OCI-LY7 (cell line): Measurements from ENCODE around the gene NSD2. TPM values are rescaled to one million over a fixed set of nuclear protein-coding genes. Genes with fewer than 3 reads are reported as not detected.

Experiments used
- BruUV-seq: library from RNA; stranded (reverse); fragments of 400-500 nt; replicated peaks from 2 replicates; lab custom pipeline; 2021; lab: Mats Ljungman, UMichigan
- CTCF ChIA-PET: fragments of 300-600 bp; sonication (Branson Sonifier 250); formaldehyde crosslinking; loops from one replicate; lab custom pipeline; 2022; ENCODE audit warnings: antibody characterized with exemption; ENCODE audit not compliant: unreplicated experiment; lab: Charles Lee
- POLR2A ChIA-PET: fragments of 300-600 bp; sonication (Branson Sonifier 250); formaldehyde crosslinking; loops from one replicate; lab custom pipeline; 2022; ENCODE audit warnings: antibody characterized with exemption; lab: Charles Lee
- DNase-seq: peaks from one replicate; pipeline ENCODE4 v3.0.0-alpha.2; 2015; ENCODE audit warnings: low spot score
- H2AFZ ChIP-seq: fragments of 200-600 bp; sonication (generic), shearing (Covaris generic); 2 replicates; pipeline ENCODE4 v1.6.1; 2014; ENCODE audit warnings: mild to moderate bottlenecking, antibody characterized with exemption, low read length, moderate library complexity
- H3K27ac ChIP-seq: fragments of 200-600 bp; sonication (generic); 2 replicates; pipeline ENCODE4 v1.5.1; 2014; ENCODE audit warnings: mixed run types, low read depth, mild to moderate bottlenecking, moderate library complexity, low read length, inconsistent platforms; ENCODE audit not compliant: poor library complexity, severe bottlenecking
- H3K36me3 ChIP-seq: fragments of 200-600 bp; sonication (generic); 2 replicates; pipeline ENCODE4 v1.6.1; 2014; ENCODE audit warnings: mild to moderate bottlenecking, antibody characterized with exemption, low read length, moderate library complexity, mixed read lengths; ENCODE audit not compliant: insufficient read depth
- H3K4me1 ChIP-seq: fragments of 200-600 bp; sonication (generic); 2 replicates; pipeline ENCODE4 v1.5.1; 2014; ENCODE audit warnings: mild to moderate bottlenecking, low read length; ENCODE audit not compliant: insufficient read depth, poor library complexity, severe bottlenecking
- H3K4me2 ChIP-seq: fragments of 200-600 bp; sonication (generic); 2 replicates; pipeline ENCODE4 v1.6.1; 2014; ENCODE audit warnings: mild to moderate bottlenecking, low read length
- H3K4me3 ChIP-seq: fragments of 200-600 bp; sonication (generic); 2 replicates; pipeline ENCODE4 v1.5.1; 2014; ENCODE audit warnings: mild to moderate bottlenecking, low read depth, low read length; ENCODE audit not compliant: poor library complexity, severe bottlenecking
- H3K79me2 ChIP-seq: fragments of 200-600 bp; sonication (generic); 2 replicates; pipeline ENCODE4 v1.6.1; 2016; ENCODE audit warnings: low read depth, mild to moderate bottlenecking, low read length, moderate library complexity, mixed read lengths; ENCODE audit not compliant: insufficient read depth
- H3K9me2 ChIP-seq: fragments of 200-600 bp; sonication (generic); 2 replicates; pipeline ENCODE4 v1.6.1; 2016; ENCODE audit warnings: mild to moderate bottlenecking, low read length, mixed read lengths; ENCODE audit not compliant: insufficient read depth
- H3K9me3 ChIP-seq: fragments of 200-600 bp; sonication (generic); 2 replicates; pipeline ENCODE4 v1.6.1; 2014; ENCODE audit warnings: mild to moderate bottlenecking, mixed run types, low read length, mixed read lengths
- H4K20me1 ChIP-seq: fragments of 200-600 bp; sonication (generic); 2 replicates; pipeline ENCODE4 v1.6.1; 2014; ENCODE audit warnings: mild to moderate bottlenecking, antibody characterized with exemption, low read length, moderate library complexity, mixed read lengths; ENCODE audit not compliant: insufficient read depth
- CTCF ChIP-seq: fragments of 200-600 bp; sonication (generic); conservative IDR thresholded peaks from 2 replicates; pipeline ENCODE4 v1.5.1; 2014; ENCODE audit warnings: mild to moderate bottlenecking, antibody characterized with exemption, low read length, moderate library complexity, mixed read lengths
- EZH2phosphoT487 ChIP-seq: fragments of 200-600 bp; sonication (generic); IDR thresholded peaks from 2 replicates; pipeline ENCODE4 v1.6.1; 2018; ENCODE audit warnings: low read depth, borderline replicate concordance, mild to moderate bottlenecking, mixed run types, antibody characterized with exemption, low read length, moderate library complexity, mixed read lengths
- intact Hi-C: fragments of 100-400 bp; cut with micrococcal nuclease; formaldehyde crosslinking; loops from one replicate; pipeline ENCODE4 v1.10.0; 2022; ENCODE audit not compliant: unreplicated experiment
- total RNA-seq, 2 experiments: library from RNA; depleted of rRNA in 1 of 2; stranded (reverse); fragments of >200 nt in 1 of 2; shearing (Covaris generic) in 1 of 2; gene quantifications; 2 replicates each; pipeline ENCODE4 v1.2.3, GENCODE V29; 2014 to 2022

NSD2 gene
- total RNA-seq, 2 experiments from 2014 or later, result 169 to 329 TPM

- Histone ChIP-seq H3K4me1 (no peaks in the 10 kb centered on the region), H3K27ac (no peak overlapping the region), H3K79me2 (peaks cover 17% of the 10 kb centered on the region; the same call in 1 of the 2 replicates), H3K36me3 (peaks cover 85% of the 10 kb centered on the region), H3K9me3 (no peaks in the 10 kb centered on the region), H3K4me2 (no peak overlapping the region), H3K4me3 (no peak overlapping the region), H2AFZ (no peak overlapping the region), H4K20me1 (no peaks in the 10 kb centered on the region), H3K9me2 (no peaks in the 10 kb centered on the region)
- no TSS peak for BruUV-seq
- intact Hi-C loops, result no loop called here
- TF ChIP-seq CTCF (no peak), EZH2phosphoT487 (no peak)
- ChIA-PET CTCF (no interaction called here), POLR2A (interaction anchor here (0.6 kb wide), 1 partner anchor 95 kb away, joined by 4 read pairs; no protein-coding TSS in a partner anchor)
- DNase-seq, result no peak
These were observed 56.5 kb downstream of the NSD2 start for GRCh38 chr4:1927675-1928074.

GRCh38 chr4:1928356-1929239 lies 57.4 kb downstream of the NSD2 start:
- Histone ChIP-seq H3K79me2 (peaks cover 17% of the 10 kb centered on the region; the same call in 1 of the 2 replicates), H3K4me2 (no peak overlapping the region)
- BruUV-seq, result no TSS peak

More at GRCh38 chr4:1928356-1929239, 57.4 kb downstream of the NSD2 start:
- ChIA-PET CTCF (no interaction called here), POLR2A (no interaction called here)
- Histone ChIP-seq H4K20me1 (no peaks in the 10 kb centered on the region), H3K36me3 (peaks cover 83% of the 10 kb centered on the region), H3K4me1 (no peaks in the 10 kb centered on the region), H3K9me3 (no peaks in the 10 kb centered on the region), H2AFZ (no peak overlapping the region), H3K9me2 (no peaks in the 10 kb centered on the region), H3K27ac (no peak overlapping the region), H3K4me3 (no peak overlapping the region)
- DNase-seq, result no peak
- intact Hi-C loops, result no loop called here
- TF ChIP-seq EZH2phosphoT487, result no peak
- TF ChIP-seq CTCF, result no peak
